ENCODE results near the gene LAYN.

Gene LAYN

DNA sequence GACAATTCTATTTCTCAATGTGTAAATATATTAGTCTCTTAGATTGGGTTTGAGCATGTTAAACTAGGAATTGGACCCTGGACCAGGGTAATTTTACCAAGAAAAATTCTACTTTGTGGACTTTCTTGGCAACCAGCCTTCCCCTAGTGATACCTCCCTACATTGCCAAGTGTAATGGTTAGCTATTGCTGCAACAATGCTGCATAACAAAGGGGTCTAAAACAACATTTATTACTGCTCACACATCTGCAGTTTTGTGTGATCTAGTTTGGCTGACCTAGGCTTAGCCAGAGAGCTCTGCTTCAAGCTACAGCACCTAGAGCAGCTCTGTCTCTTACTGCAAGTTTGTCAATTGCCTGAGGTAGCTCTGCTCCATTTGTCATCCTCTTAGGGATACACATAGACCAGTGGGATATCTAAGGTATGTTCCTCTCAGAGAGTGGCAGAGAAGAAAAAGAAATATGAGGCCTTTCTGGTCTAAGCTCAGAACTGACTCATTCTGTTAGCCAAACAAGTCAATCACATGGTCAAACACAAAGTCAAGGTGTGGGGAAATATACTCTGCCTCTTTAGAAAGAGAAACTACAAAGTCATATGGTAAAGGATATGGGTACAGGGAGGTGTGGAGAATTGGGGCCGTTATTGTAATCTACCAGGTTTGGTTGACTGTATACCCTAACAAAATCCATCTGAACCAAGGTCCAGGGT lies 2.0 kb upstream of the LAYN start:
- Mint-ChIP-seq H3K4me3 (no peak overlapping the region), H3K4me1 (ENCODE audit: low read depth in 2 of 2) (peaks cover 18% of the 10 kb centered on the region in 2 donors), H3K36me3 (ENCODE audit: insufficient read depth) (no peaks in the 10 kb centered on the region), H3K27me3 (peaks cover 85 to 94% of the 10 kb centered on the region in 2 donors), H3K27ac (no peak overlapping the region), H3K9me3 (no peaks in the 10 kb centered on the region)
- ATAC-seq (replicated peaks) = peak; percentile 15
- no peak for DNase-seq

DNA sequence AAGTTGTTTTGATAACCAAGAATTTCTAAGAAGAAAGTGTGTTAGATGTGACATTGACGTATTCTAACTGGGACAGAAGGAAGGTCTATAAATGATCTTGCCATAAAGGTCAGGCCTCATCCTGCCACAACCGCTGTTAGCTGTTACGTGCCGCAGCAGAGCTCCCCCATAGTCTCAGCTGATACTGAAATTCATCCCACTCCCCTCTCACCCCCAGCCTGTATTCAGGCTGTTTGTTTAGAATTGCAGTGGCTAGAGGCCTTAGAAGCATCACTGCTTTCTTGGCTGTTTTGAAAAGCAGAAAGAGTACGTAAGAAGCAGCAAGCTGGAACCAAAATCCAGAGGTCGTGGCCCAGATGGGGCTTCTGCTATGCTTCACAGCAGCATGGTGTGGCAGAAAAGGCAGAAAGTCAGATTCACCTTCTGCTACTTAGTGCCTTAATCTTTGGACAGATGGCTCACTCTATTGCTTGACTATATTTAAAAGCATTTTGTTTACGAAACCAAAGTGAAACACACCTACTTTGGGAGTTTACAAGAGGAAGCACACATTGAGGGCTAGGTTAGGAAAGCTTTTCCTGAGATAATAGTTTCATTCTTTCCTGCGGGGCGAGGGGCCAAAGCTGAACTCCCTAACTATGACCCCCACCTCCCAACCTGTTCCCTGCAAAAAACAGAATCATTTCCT lies 950 bp upstream of the LAYN start:
- Mint-ChIP-seq H3K36me3 (ENCODE audit: insufficient read depth) (no peaks in the 10 kb centered on the region), H3K27me3 (peaks cover 86 to 94% of the 10 kb centered on the region in 2 donors), H3K9me3 (no peaks in the 10 kb centered on the region), H3K27ac (peak overlapping the region in 1 of 2 donors; percentile 76), H3K4me1 (ENCODE audit: low read depth in 2 of 2) (peaks cover 18% of the 10 kb centered on the region in 2 donors), H3K4me3 (peak overlapping the region in 1 of 2 donors; percentile 44)
- ATAC-seq (replicated peaks) (peak; percentile 63), DNase-seq (no peak)

DNA sequence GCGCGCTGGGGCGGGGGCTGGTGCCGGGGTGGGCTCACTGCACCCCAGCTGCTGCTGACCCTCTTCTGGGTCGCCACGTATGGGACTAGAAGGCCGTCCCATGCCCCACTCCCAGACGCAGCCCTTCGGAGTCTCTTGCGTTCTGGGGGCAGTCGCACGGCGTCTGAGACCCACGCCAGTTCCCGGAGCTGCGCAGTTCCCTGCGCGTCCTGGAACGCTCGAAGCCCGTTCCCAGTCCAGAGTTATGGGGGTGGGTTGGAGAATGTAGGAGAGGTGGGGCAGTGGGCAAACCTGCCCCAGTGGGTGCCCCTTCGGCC lies 375 bp downstream of the LAYN start:
- Mint-ChIP-seq H3K36me3 (ENCODE audit: insufficient read depth) (no peaks in the 10 kb centered on the region), H3K9me3 (no peaks in the 10 kb centered on the region), H3K4me3 (peak overlapping the region; percentile 72 to 81), H3K27ac (no peak overlapping the region), H3K27me3 (peaks cover 75 to 94% of the 10 kb centered on the region in 2 donors), H3K4me1 (ENCODE audit: low read depth in 2 of 2) (peaks cover 18% of the 10 kb centered on the region in 2 donors)
- ATAC-seq (replicated peaks) = no peak
- DNase-seq = no peak

DNA sequence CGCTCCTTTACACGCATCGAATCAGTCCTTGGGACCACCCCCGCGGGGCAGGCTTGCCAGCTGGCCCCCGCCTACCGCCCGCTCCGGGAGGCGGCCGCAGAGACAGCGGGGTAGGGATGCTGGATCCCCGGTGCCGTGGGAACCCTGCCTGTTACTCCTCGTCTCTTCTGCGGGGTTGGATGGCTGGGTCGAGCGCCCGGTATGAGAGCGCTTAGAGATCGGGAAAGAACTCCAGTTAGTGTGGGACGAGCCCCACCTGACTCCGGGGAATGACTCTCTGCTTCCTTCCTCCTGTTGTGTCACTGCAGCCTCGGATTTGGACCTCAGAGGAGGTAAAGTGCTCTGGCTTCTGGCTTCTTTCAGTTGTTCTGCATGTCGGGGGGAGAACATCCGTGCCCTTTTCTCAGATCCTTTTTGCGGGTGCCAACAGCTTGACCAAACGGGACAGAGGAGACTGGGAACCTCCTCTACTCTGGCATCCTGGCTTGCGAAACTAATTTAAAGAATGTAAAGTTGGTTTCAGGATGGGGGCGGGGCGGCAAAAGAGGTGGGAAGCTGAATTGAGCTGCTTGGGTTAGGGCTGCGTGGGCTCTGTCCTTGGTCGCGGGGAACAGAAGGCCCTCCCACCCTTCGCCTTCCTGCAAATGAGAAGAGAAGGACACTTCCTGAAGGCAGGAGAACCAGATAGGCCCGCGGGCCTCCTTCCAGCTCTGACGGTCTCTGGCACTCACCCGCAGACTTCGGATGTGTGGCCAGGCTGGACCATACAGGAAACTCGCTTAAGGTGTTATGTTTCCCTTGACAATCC lies 938 bp downstream of the LAYN start:
- H3K4me1 Mint-ChIP-seq (ENCODE audit: low read depth in 2 of 2) = peaks cover 18% of the 10 kb centered on the region in 2 donors

DNA sequence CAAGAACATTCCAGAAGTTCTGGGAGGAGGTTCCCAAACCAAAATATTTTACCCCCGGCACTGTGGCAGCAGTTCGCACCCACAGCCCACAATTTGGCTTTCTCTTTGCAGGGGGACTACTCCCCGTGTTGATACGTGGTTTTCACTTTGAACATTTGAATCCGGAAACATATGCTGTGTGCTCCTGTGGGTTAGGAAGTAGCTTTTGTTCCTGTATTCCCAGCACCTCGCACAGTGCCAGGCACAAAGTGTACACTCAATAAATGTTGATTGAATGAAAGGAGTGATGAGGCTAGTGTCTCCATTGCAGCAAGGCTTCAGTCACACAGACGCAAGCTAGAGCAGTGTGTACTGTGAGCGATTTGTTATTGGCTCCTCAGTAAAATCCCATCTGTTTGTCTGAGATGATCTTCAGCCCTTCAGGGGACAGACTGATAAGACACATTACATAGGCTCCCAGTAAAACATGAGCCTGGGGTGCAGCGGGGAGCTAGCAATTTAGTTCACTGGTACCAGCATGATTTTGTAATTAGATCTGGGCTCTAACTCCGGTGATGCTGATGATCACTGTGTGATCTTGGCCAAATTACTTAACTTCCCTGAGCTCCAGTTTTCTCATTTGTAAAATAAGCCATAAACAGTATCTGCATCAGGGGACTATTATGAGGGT lies 2.2 kb downstream of the LAYN start:
- Mint-ChIP-seq H3K27me3 (peaks cover 56 to 89% of the 10 kb centered on the region in 2 donors), H3K4me3 (peak overlapping the region; percentile 72 to 81), H3K4me1 (ENCODE audit: low read depth in 2 of 2) (peaks cover 18% of the 10 kb centered on the region in 2 donors), H3K36me3 (ENCODE audit: insufficient read depth) (no peaks in the 10 kb centered on the region), H3K9me3 (no peaks in the 10 kb centered on the region), H3K27ac (no peak overlapping the region)
- ATAC-seq (replicated peaks) (peak; percentile 45), DNase-seq (no peak)

More for the DNA sequence above, 938 bp downstream of the LAYN start:
- DNase-seq = no peak
- H3K4me3 Mint-ChIP-seq = peak overlapping the region; percentile 72 to 81
- no peak overlapping the region for H3K27ac Mint-ChIP-seq
- no peaks in the 10 kb centered on the region for H3K9me3 Mint-ChIP-seq
- ATAC-seq (replicated peaks) = no peak
- H3K36me3 Mint-ChIP-seq (ENCODE audit: insufficient read depth) = no peaks in the 10 kb centered on the region
- H3K27me3 Mint-ChIP-seq = peaks cover 69 to 94% of the 10 kb centered on the region in 2 donors

DNA sequence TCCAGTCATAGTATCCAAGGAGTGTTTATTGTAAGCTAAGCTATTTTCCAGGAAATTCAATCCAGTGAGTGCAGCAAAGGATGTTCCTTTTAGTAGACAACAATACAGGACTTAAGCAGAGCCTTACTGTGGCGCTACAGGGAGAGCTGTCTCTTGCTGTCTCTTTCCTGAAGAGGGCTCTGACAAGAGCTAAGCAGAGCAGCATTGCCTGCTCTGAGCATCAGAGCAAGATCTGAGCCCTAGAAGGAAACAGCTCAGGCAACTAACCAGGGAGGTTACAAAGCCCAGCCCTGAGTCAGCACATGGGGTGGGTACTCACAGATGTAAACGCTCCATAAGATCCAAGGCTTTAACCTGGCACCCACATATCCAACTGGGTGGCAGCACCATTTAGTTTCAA lies 8.0 kb downstream of the LAYN start:
- no peak overlapping the region for H3K27ac Mint-ChIP-seq
- no peak overlapping the region for H3K4me3 Mint-ChIP-seq
- no peaks in the 10 kb centered on the region for H3K9me3 Mint-ChIP-seq
- H3K4me1 Mint-ChIP-seq (ENCODE audit: low read depth in 2 of 2) = no peaks in the 10 kb centered on the region
- ATAC-seq (replicated peaks) (no peak), DNase-seq (no peak)
- H3K27me3 Mint-ChIP-seq = peaks cover 33 to 87% of the 10 kb centered on the region in 2 donors
- H3K36me3 Mint-ChIP-seq (ENCODE audit: insufficient read depth) = no peaks in the 10 kb centered on the region

DNA sequence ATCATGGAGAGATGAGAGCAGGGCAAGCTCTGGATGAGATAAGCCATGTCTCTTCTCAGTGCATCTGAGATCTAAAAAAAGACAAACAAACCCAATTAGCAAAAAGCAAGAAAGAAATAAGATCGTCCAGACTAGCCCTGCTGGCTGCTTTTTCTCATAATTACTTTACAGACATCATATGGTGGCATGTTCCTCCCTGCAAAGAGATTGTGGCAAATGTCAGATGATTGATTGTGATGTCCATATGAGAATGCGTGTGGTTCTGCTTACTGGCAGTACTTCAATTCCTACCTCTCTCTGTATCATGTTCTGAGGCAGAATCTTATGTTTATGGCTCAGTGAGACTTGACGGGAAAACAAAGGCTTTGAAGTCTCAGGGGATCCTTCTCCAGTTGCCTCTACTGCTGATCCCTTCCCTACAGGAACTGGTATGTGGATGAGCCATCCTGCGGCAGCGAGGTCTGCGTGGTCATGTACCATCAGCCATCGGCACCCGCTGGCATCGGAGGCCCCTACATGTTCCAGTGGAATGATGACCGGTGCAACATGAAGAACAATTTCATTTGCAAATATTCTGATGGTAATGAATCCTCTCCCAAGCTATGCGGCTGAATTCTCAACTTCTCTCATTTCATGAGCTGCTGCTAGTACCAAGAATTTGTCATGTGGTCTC lies 8.8 kb downstream of the LAYN start:
- Mint-ChIP-seq H3K4me1 (ENCODE audit: low read depth in 2 of 2) (no peaks in the 10 kb centered on the region), H3K36me3 (ENCODE audit: insufficient read depth) (no peaks in the 10 kb centered on the region), H3K27ac (no peak overlapping the region), H3K27me3 (peaks cover 29 to 84% of the 10 kb centered on the region in 2 donors), H3K4me3 (no peak overlapping the region), H3K9me3 (no peaks in the 10 kb centered on the region)
- ATAC-seq (replicated peaks) = no peak
- no peak for DNase-seq

DNA sequence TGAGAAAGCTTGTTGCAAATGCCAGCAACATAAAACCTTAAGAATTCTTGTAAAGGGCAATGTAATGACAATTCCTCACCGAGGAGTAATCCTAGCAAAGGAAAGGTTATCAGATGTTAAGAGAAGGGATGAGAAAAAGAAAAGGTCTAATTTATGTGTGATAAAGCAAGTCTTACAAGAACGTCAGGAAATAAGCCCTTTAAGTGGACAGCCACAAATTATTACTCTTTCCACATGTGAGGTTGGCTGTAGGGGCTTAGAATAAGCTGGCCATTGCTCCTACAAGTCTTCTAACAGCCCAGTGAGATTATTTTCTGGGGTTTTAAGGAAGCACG lies 9.3 kb downstream of the LAYN start:
- Mint-ChIP-seq H3K4me1 (ENCODE audit: low read depth in 2 of 2) (no peaks in the 10 kb centered on the region), H3K27ac (no peak overlapping the region), H3K9me3 (no peaks in the 10 kb centered on the region), H3K4me3 (no peak overlapping the region), H3K36me3 (ENCODE audit: insufficient read depth) (no peaks in the 10 kb centered on the region), H3K27me3 (peaks cover 25 to 79% of the 10 kb centered on the region in 2 donors)
- no peak for ATAC-seq (replicated peaks)
- no peak for DNase-seq

DNA sequence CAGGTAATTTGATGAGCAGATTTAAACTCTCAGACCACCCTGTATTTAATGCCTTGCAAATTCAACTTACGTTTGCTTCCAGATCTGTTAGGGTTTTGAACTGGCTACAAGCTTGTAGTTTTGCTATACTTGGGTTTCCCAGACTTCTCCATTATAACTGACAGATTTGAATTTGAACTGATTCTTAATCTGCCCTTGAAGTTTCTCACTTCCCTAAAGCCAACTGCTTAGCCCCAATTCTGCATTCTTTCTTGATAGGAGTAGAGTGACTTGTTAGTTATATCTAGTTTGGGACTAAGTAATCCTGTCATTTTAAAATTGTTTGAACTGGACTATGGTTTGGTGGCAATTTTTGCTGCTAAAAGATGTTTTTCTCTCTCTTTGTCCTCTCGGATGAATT lies 9.7 kb downstream of the LAYN start:
- H3K9me3 Mint-ChIP-seq = no peaks in the 10 kb centered on the region
- no peaks in the 10 kb centered on the region for H3K4me1 Mint-ChIP-seq (ENCODE audit: low read depth in 2 of 2)
- no peaks in the 10 kb centered on the region for H3K36me3 Mint-ChIP-seq (ENCODE audit: insufficient read depth)
- H3K27me3 Mint-ChIP-seq = peaks cover 27 to 75% of the 10 kb centered on the region in 2 donors
- ATAC-seq (replicated peaks) (no peak), DNase-seq (no peak)
- H3K27ac Mint-ChIP-seq = no peak overlapping the region
- H3K4me3 Mint-ChIP-seq = no peak overlapping the region

DNA sequence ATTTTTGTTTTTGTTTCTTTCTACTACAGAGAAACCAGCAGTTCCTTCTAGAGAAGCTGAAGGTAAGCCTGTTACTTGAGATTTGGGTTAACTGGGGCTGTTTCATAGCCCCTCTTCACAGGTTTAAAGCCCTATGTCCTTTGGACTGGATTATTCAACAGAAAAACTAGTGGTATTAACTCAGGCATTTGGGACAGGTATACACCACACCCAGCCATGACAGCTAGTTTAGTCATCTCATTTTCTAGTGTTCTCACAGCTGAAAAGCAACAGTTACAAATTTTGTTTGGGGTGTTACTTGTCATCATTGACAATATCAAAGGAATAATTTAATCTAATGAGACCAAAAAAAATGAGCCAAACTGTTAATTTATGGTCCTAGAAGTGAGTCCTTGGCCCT lies 14.0 kb downstream of the LAYN start:
- Mint-ChIP-seq H3K4me3 (no peak overlapping the region), H3K9me3 (no peaks in the 10 kb centered on the region), H3K4me1 (ENCODE audit: low read depth in 2 of 2) (no peaks in the 10 kb centered on the region), H3K27ac (no peak overlapping the region), H3K27me3 (peaks cover 24 to 37% of the 10 kb centered on the region in 2 donors), H3K36me3 (ENCODE audit: insufficient read depth) (no peaks in the 10 kb centered on the region)
- DNase-seq = no peak
- ATAC-seq (replicated peaks) = no peak

DNA sequence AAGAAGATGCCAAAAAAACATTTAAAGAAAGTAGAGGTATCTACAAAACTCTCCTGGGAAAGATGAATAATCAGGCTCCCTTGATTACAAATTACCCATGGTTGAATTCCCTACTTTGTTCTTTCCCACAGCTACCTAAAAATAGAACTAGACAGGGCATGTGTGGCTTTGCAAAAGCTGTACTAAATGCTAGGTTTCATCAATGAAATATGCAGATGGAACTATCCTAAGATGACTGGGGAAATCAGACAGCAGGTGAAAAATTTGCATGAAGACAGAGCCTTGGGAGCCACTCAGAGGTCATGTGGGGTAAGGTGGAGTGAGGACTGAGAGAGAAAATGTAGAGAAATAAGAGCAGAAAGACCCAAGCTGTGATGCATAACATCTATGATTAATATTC lies 14.7 kb downstream of the LAYN start:
- Mint-ChIP-seq H3K36me3 (ENCODE audit: insufficient read depth) (no peaks in the 10 kb centered on the region), H3K9me3 (no peaks in the 10 kb centered on the region), H3K4me3 (no peak overlapping the region), H3K27me3 (peaks cover 24 to 36% of the 10 kb centered on the region in 2 donors), H3K27ac (no peak overlapping the region), H3K4me1 (ENCODE audit: low read depth in 2 of 2) (no peaks in the 10 kb centered on the region)
- no peak for ATAC-seq (replicated peaks)
- DNase-seq = no peak

DNA sequence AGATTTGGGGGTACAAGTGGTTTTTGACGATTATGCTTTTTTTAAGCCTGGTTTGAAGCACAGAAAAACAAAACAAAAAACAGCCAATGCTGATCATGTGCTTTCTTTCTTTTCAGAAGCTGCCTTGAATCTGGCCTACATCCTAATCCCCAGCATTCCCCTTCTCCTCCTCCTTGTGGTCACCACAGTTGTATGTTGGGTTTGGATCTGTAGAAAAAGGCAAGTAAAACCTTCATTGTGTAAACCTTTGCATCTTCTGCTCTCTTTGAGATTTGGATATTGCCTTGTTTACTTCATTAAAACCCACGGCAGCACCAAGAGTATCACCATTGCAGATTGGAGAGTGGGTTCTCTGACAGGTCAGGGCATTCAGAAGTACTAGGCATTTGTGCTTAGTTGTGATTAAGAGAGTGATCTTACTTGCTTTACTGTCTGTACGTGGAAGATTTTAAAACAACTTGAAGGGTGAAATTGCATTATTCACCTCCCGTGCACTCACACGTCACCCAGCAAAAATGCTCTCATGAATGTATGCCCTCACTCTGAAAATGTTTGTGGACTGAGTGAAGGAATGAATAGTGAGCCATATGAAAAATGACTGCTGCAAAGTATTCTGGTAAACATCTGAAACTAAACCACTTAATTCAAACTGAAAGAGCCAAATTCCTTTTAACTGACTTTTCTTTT lies 17.0 kb downstream of the LAYN start:
- H3K27me3 Mint-ChIP-seq = peaks cover 11 to 15% of the 10 kb centered on the region in 2 donors
- DNase-seq (no peak), ATAC-seq (replicated peaks) (no peak)
- H3K4me3 Mint-ChIP-seq = no peak overlapping the region
- H3K36me3 Mint-ChIP-seq (ENCODE audit: insufficient read depth) = no peaks in the 10 kb centered on the region
- H3K27ac Mint-ChIP-seq = no peak overlapping the region
- H3K4me1 Mint-ChIP-seq (ENCODE audit: low read depth in 2 of 2) = no peaks in the 10 kb centered on the region
- no peaks in the 10 kb centered on the region for H3K9me3 Mint-ChIP-seq
